Muscle of leg (tissue), 11 donors: ENCODE measurements around the gene ZNF26. TPM values are rescaled to one million over a fixed set of nuclear protein-coding genes. Genes with fewer than 3 reads are reported as not detected.

Experiments used
- DNase-seq: peaks from one replicate; pipeline ENCODE4 v3.0.0; 2013
- H3K27ac ChIP-seq: one replicate; pipeline ENCODE4 v1.5.1; 2013; ENCODE audit warnings: mild to moderate bottlenecking, low read length, control low read depth
- H3K27me3 ChIP-seq: one replicate; pipeline ENCODE4 v1.6.1; 2013; ENCODE audit warnings: low read length; ENCODE audit not compliant: control insufficient read depth, insufficient read depth
- H3K36me3 ChIP-seq: one replicate; pipeline ENCODE4 v1.6.1; 2013; ENCODE audit warnings: low read length; ENCODE audit not compliant: control insufficient read depth, insufficient read depth
- H3K4me1 ChIP-seq: one replicate; pipeline ENCODE4 v1.6.1; 2013; ENCODE audit warnings: low read length; ENCODE audit not compliant: control insufficient read depth, insufficient read depth
- H3K4me3 ChIP-seq: one replicate; pipeline ENCODE4 v1.5.1; 2013; ENCODE audit warnings: low read length, control low read depth
- H3K9me3 ChIP-seq: replicated peaks from 2 replicates; pipeline ENCODE4 v1.6.1; 2013; ENCODE audit warnings: low read depth, low read length; ENCODE audit not compliant: control insufficient read depth
- WGBS: methylation state at CpG from one replicate; pipeline ENCODE4 v1.1.5; 2013; ENCODE audit warnings: missing lambda C conversion rate; ENCODE audit not compliant: insufficient coverage; 5-methylcytosine and 5-hydroxymethylcytosine counted together
- polyA plus RNA-seq, 8 donors: library from polyadenylated mRNA; unstranded; fragments of 120-200 nt; gene quantifications; one replicate each; pipeline versions ENCODE4 v1.2.1 to v1.2.3, GENCODE V29; 2013; ENCODE audit warnings: inconsistent platforms in 1 of 8, low replicate concordance in 1 of 8; ENCODE audit not compliant: insufficient read length in 8 of 8, insufficient read depth in 1 of 8
- total RNA-seq: library from RNA; stranded (reverse); fragments of 120-200 nt; gene quantifications from one replicate; pipeline ENCODE4 v1.2.4, GENCODE V29; 2013

Gene ZNF26
- total and polyA plus RNA-seq, 9 donors = 6.6 to 10.5 (median 7.8) TPM

GRCh38 chr12:132946246-132946820, 39.8 kb upstream of the ZNF26 start:
- Histone ChIP-seq H3K4me1 (no peaks in the 10 kb centered on the region), H3K27me3 (no peaks in the 10 kb centered on the region), H3K9me3 (peaks cover 89% of the 10 kb centered on the region), H3K36me3 (peaks cover 69% of the 10 kb centered on the region), H3K27ac (no peak overlapping the region), H3K4me3 (no peak overlapping the region)
- WGBS = 85% methylated on average over 5 of the region's 8 CpGs
- DNase-seq = no peak

DNA sequence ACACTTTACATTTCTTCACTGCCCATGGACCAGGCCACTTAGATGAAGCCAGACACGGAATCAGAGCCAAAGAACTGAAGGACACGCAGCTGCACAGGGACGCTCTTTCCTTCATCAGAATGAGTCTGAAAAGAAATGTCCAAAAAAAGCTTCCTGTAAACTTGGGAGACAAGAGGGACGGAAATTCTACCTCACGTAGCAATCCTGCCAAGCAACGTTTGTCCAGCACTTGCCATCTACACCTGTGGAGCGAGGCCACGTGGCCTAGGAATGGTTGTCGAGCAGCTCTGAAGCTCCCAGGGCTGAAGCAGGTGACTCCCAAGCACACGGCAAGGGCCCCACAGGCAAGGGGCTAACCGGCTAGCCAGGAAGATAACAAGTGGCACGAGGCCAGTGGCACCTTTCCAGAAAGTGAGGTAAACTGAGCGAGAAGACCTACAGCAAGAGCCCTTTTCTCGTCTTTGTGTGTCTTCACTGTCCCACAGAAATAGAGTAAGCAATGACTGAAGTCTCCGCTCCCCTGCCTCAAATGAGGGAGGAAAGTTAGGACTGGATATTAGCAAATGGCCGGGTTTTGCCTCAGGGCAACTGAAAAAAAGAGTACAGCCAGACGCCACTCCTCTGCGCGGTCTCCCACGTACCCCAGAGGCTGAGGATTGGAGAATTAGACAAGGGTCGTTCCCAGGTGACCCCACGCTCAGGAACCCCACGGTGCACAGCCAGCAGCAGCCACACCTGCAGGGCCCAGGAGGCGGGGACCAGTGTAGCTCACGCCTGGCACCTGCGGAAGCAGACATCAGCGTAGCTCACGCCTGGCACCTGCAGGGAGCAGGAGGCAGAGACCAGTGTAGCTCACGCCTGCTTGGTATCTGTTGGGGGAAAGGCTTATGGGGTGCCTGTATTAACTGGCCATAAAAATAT, 37.8 kb upstream of the ZNF26 start:
- Histone ChIP-seq H3K4me3 (no peak overlapping the region), H3K27me3 (no peaks in the 10 kb centered on the region), H3K36me3 (peaks cover 51% of the 10 kb centered on the region), H3K4me1 (no peaks in the 10 kb centered on the region), H3K27ac (no peak overlapping the region), H3K9me3 (peaks cover 88% of the 10 kb centered on the region)
- WGBS = 92% methylated on average over 28 of the region's 29 CpGs
- DNase-seq = no peak

DNA sequence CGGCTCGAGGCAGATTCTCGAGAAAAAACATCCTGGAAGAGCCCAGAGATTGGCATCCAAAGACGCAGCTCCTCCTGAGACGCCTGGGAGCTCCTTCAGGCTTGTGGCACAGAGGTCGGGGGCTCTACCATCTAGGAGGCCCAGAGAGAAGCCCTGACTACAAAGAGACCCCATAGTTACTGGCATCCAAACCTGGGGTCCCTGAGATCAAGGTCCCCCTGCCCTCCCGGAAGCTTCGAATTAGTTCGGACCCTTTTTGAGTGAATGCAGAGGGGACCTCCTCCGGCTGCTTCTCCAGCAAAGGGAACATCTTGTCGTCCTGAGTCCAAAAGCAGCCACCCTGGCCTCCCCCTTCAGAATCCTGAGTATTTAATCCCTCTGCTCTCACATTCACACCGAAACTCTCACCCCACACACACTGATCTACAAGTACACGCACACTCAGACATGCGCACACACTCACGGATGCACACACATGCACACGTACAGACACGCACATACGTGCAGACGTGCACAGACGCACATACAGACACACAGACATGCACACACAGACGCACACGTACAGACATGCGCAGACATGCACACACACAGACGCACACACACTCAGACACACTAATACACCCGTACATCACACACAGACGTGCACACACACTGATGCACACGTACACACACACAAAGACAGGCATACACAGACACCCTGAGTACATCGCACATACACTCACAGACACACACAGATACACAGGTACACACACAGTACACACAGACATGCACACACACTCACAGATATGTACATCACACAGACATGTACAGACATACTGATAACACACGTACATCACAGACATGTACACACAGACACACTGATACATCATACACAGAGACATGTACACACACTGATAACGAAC, 36.0 kb upstream of the ZNF26 start:
- Histone ChIP-seq H3K4me1 (peaks cover 9% of the 10 kb centered on the region), H3K27ac (no peak overlapping the region), H3K9me3 (peaks cover 78% of the 10 kb centered on the region), H3K4me3 (no peak overlapping the region), H3K27me3 (no peaks in the 10 kb centered on the region), H3K36me3 (peaks cover 33% of the 10 kb centered on the region)
- 94% methylated on average over 30 of the region's 30 CpGs for WGBS
- DNase-seq = no peak

- Histone ChIP-seq H3K9me3 (peaks cover 72% of the 10 kb centered on the region), H3K4me3 (no peak overlapping the region), H3K4me1 (peaks cover 14% of the 10 kb centered on the region), H3K36me3 (peaks cover 28% of the 10 kb centered on the region), H3K27ac (no peak overlapping the region), H3K27me3 (no peaks in the 10 kb centered on the region)
- no peak for DNase-seq
- WGBS = 96% methylated on average over 27 of the region's 27 CpGs
Measured at GRCh38 chr12:132950844-132951535, 35.2 kb upstream of the ZNF26 start.

- peaks cover 65% of the 10 kb centered on the region for H3K9me3 ChIP-seq
- no peak overlapping the region for H3K4me3 ChIP-seq
- WGBS = 97% methylated on average over 8 of the region's 8 CpGs
- H3K36me3 ChIP-seq = peaks cover 21% of the 10 kb centered on the region
- H3K27ac ChIP-seq = no peak overlapping the region
- no peaks in the 10 kb centered on the region for H3K27me3 ChIP-seq
- peaks cover 16% of the 10 kb centered on the region for H3K4me1 ChIP-seq
- DNase-seq = no peak
Measured at GRCh38 chr12:132951649-132952048, 34.5 kb upstream of the ZNF26 start.

GRCh38 chr12:132952371-132953162, 33.6 kb upstream of the ZNF26 start:
- peaks cover 20% of the 10 kb centered on the region for H3K36me3 ChIP-seq
- no peaks in the 10 kb centered on the region for H3K27me3 ChIP-seq
- no peak overlapping the region for H3K27ac ChIP-seq
- peaks cover 61% of the 10 kb centered on the region for H3K9me3 ChIP-seq
- 95% methylated on average over 12 of the region's 18 CpGs for WGBS
- H3K4me1 ChIP-seq = peaks cover 17% of the 10 kb centered on the region
- DNase-seq = no peak
- no peak overlapping the region for H3K4me3 ChIP-seq

DNA sequence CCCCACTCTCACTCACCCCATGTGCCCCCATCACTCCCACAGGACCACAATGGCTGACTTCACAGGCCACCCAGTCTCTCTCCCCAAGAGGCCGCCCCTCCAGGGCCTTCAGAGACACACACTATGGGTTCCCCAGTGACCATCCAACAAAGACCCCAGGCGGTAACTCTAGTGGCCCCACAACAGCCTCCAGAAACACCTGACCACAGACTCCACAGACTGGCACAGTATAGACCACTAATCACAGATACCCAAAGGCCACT, 33.1 kb upstream of the ZNF26 start:
- H3K27ac ChIP-seq = no peak overlapping the region
- H3K27me3 ChIP-seq = no peaks in the 10 kb centered on the region
- H3K36me3 ChIP-seq = peaks cover 19% of the 10 kb centered on the region
- WGBS = 79% methylated on average over 2 of the region's 2 CpGs
- no peak overlapping the region for H3K4me3 ChIP-seq
- peaks cover 56% of the 10 kb centered on the region for H3K9me3 ChIP-seq
- H3K4me1 ChIP-seq = peaks cover 17% of the 10 kb centered on the region
- DNase-seq = no peak

- Histone ChIP-seq H3K9me3 (peaks cover 49% of the 10 kb centered on the region), H3K27ac (no peak overlapping the region), H3K27me3 (no peaks in the 10 kb centered on the region), H3K4me3 (no peak overlapping the region), H3K4me1 (peaks cover 17% of the 10 kb centered on the region), H3K36me3 (peaks cover 12% of the 10 kb centered on the region)
- WGBS = 95% methylated on average over 7 of the region's 7 CpGs
- no peak for DNase-seq
Measured at GRCh38 chr12:132953771-132954170, 32.4 kb upstream of the ZNF26 start.

- Histone ChIP-seq H3K27me3 (no peaks in the 10 kb centered on the region), H3K4me3 (peak overlapping the region; percentile 84), H3K4me1 (peaks cover 17% of the 10 kb centered on the region), H3K9me3 (peaks cover 45% of the 10 kb centered on the region), H3K36me3 (peaks cover 4% of the 10 kb centered on the region), H3K27ac (peak overlapping the region; percentile 97)
- WGBS = 74% methylated on average over 8 of the region's 14 CpGs
- DNase-seq = no peak
Measured at GRCh38 chr12:132954471-132955048, 31.6 kb upstream of the ZNF26 start.
